ENCODE data around the gene MGLL. TPM values are rescaled to one million over a fixed set of nuclear protein-coding genes. Genes with fewer than 3 reads are reported as not detected.

The MGLL gene
- total and polyA plus RNA-seq, 12 donors, result 1.9 to 48.1 (median 33.3) TPM

DNA sequence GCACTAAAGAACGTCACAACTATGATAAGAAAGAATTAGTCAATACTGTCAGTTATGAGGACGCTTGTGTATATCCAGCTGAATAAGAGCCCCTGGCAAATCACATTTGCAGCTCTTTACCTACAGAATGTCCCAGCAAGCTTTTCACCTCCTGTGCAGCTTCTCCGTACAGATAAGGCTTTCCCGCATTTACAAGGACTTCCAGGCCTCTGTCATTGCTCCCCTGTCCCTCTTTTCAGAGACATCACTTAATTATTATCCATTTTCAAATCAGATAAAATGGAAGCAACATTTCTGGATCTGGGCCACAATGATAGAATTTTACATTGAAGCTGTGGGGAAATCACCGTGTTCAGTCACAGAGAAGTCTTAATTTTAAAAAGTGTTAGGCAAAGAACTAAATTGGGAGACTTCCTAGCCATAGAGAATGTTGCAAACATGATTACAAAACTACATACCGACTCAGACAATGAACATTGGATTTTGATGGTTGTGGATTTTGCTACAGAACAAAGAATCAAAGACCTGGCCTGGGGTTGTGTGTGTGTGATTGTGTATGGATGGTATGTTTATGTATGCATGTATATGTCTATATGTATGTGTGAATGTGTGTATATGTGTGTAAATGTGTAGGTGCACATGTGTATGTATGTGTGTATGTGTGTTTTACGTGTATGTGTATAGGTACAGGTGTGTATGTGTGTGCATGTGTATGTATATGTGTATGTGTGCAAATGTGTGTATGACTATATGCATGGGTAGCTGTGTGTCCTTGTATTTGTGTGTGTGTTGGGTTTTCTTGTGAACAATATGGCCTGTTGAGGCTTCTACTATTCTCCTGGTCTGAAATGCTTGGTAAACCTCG is 41.5 kb downstream of the MGLL start:
- H3K9me3 ChIP-seq (replicated peaks in 1 of 3), result no peaks in the 10 kb centered on the region
- H3K4me3 ChIP-seq, result no peak overlapping the region
- H3K27me3 ChIP-seq, result no peaks in the 10 kb centered on the region
- WGBS, 4 donors, result 69 to 78% (median 76%) methylated on average over 8 of the region's 8 CpGs
- no peaks in the 10 kb centered on the region for H3K36me3 ChIP-seq (replicated peaks in 1 of 2)
- no peak for DNase-seq
- intact Hi-C loops (cut with DNase I), result no loop called here
- peak overlapping the region in 2 of 5 donors; percentile 49 to 62 for H3K27ac ChIP-seq
- TF ChIP-seq POLR2A (IDR thresholded peaks at IDR 0.05), result no peak
- TF ChIP-seq, protein P1, sequence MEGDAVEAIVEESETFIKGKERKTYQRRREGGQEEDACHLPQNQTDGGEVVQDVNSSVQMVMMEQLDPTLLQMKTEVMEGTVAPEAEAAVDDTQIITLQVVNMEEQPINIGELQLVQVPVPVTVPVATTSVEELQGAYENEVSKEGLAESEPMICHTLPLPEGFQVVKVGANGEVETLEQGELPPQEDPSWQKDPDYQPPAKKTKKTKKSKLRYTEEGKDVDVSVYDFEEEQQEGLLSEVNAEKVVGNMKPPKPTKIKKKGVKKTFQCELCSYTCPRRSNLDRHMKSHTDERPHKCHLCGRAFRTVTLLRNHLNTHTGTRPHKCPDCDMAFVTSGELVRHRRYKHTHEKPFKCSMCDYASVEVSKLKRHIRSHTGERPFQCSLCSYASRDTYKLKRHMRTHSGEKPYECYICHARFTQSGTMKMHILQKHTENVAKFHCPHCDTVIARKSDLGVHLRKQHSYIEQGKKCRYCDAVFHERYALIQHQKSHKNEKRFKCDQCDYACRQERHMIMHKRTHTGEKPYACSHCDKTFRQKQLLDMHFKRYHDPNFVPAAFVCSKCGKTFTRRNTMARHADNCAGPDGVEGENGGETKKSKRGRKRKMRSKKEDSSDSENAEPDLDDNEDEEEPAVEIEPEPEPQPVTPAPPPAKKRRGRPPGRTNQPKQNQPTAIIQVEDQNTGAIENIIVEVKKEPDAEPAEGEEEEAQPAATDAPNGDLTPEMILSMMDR (IDR thresholded peaks at IDR 0.05), result no peak
- peaks cover 5 to 30% of the 10 kb centered on the region in 2 donors for H3K4me1 ChIP-seq (replicated peaks in 1 of 2)

GRCh38 chr3:127779747-127780146 is 42.6 kb downstream of the MGLL start:
- Histone ChIP-seq H3K4me1 (replicated peaks in 1 of 2) (peaks cover 13 to 34% of the 10 kb centered on the region in 2 donors), H3K27ac (peak overlapping the region in 1 of 5 donors; percentile 26), H3K9me3 (replicated peaks in 1 of 3) (no peaks in the 10 kb centered on the region), H3K36me3 (replicated peaks in 1 of 2) (no peaks in the 10 kb centered on the region), H3K27me3 (no peaks in the 10 kb centered on the region), H3K4me3 (no peak overlapping the region)
- intact Hi-C loops (cut with DNase I), result no loop called here
- DNase-seq, result no peak
- TF ChIP-seq, protein P1 (IDR thresholded peaks at IDR 0.05), result no peak
- no peak for TF ChIP-seq POLR2A (IDR thresholded peaks at IDR 0.05)
- 72 to 78% (median 74%) methylated on average over 3 of the region's 3 CpGs for WGBS, 4 donors

GRCh38 chr3:127777921-127778656 is 44.2 kb downstream of the MGLL start:
- H3K4me3 ChIP-seq, result no peak overlapping the region
- H3K9me3 ChIP-seq (replicated peaks in 1 of 3), result no peaks in the 10 kb centered on the region
- H3K36me3 ChIP-seq (replicated peaks in 1 of 2), result no peaks in the 10 kb centered on the region
- no peak overlapping the region for H3K27ac ChIP-seq
- H3K27me3 ChIP-seq, result no peaks in the 10 kb centered on the region
- no peak for DNase-seq
- peaks cover 13 to 34% of the 10 kb centered on the region in 2 donors for H3K4me1 ChIP-seq (replicated peaks in 1 of 2)
- 88 to 95% (median 94%) methylated on average over 9 to 11 of the region's 11 CpGs for WGBS, 4 donors
- no peak for TF ChIP-seq POLR2A (IDR thresholded peaks at IDR 0.05)
- TF ChIP-seq, protein P1 (IDR thresholded peaks at IDR 0.05), result no peak
- intact Hi-C loops (cut with DNase I), result no loop called here

GRCh38 chr3:127777332-127777731 is 45.0 kb downstream of the MGLL start:
- DNase-seq, result no peak
- intact Hi-C loops (cut with DNase I), result no loop called here
- H3K27me3 ChIP-seq, result no peaks in the 10 kb centered on the region
- no peaks in the 10 kb centered on the region for H3K9me3 ChIP-seq (replicated peaks in 1 of 3)
- no peaks in the 10 kb centered on the region for H3K36me3 ChIP-seq (replicated peaks in 1 of 2)
- H3K27ac ChIP-seq, result no peak overlapping the region
- 91 to 100% (median 98%) methylated on average over 1 of the region's 1 CpG for WGBS, 4 donors
- no peak overlapping the region for H3K4me3 ChIP-seq
- TF ChIP-seq POLR2A (IDR thresholded peaks at IDR 0.05), result no peak
- TF ChIP-seq, protein P1 (IDR thresholded peaks at IDR 0.05), result no peak
- peaks cover 13 to 34% of the 10 kb centered on the region in 2 donors for H3K4me1 ChIP-seq (replicated peaks in 1 of 2)
